Measurements from ENCODE around the gene ATP5F1E. TPM values are rescaled to one million over a fixed set of nuclear protein-coding genes. Genes with fewer than 3 reads are reported as not detected.
"Not testable (repeated sequence)": the region's sequence is repeated elsewhere in the genome, so short reads cannot be mapped to it uniquely, and the experiment has no call there.

The ATP5F1E gene
- total RNA-seq, 1 donor from 2014 or later, result 132 TPM

- intact Hi-C loops (cut with DNase I), result loop anchor here (2.0 kb wide), 1 partner anchor 22 kb away; no protein-coding TSS in a partner anchor
- not testable (repeated sequence) for DNase-seq (ENCODE audit: missing footprints); ATAC-seq
These were observed 49.0 kb downstream of the ATP5F1E start for GRCh38 chr20:58983115-58983468.

GRCh38 chr20:58982406-58983114 lies 49.6 kb downstream of the ATP5F1E start:
- DNase-seq (ENCODE audit: missing footprints), result no peak
- intact Hi-C loops (cut with DNase I), result loop anchor here (2.0 kb wide), 1 partner anchor 22 kb away; no protein-coding TSS in a partner anchor
- no peak for ATAC-seq

- ATAC-seq, result no peak
- DNase-seq (ENCODE audit: missing footprints), result no peak
- intact Hi-C loops (cut with DNase I), result loop anchor here (2.0 kb wide), 3 partner anchors 23 to 85 kb away; no protein-coding TSS in a partner anchor
These were observed 50.3 kb downstream of the ATP5F1E start for GRCh38 chr20:58981628-58982364.

- DNase-seq (ENCODE audit: missing footprints), result peak; percentile 95
- intact Hi-C loops (cut with DNase I), result loop anchor here (2.0 kb wide), 2 partner anchors 50 to 84 kb away; no protein-coding TSS in a partner anchor
- ATAC-seq, result peak; percentile 96
These were observed 51.2 kb downstream of the ATP5F1E start, which contains the start of gene NELFCD for GRCh38 chr20:58980711-58981627. TSS of gene NELFCD (plus strand) at chr20:58981256. CDS start at chr20:58981310, 54 bp downstream.

GRCh38 chr20:58978351-58979190 lies 53.6 kb downstream of the ATP5F1E start:
- intact Hi-C loops (cut with DNase I), result loop anchor here (1.0 kb wide), 1 partner anchor 87 kb away; no protein-coding TSS in a partner anchor
- DNase-seq (ENCODE audit: missing footprints) (no peak), ATAC-seq (no peak)

- ATAC-seq (no peak), DNase-seq (ENCODE audit: missing footprints) (no peak)
- intact Hi-C loops (cut with DNase I), result no loop called here
These were observed 55.9 kb downstream of the ATP5F1E start for GRCh38 chr20:58976061-58976730.

Other genes with a start within 250 kb of the ATP5F1E start
- gene GNAS-AS1, start 181.4 kb downstream of the ATP5F1E start, total RNA-seq, result 0.38 TPM
- gene GNAS, start 179.6 kb downstream of the ATP5F1E start, total RNA-seq, result 1,475 TPM
- gene NELFCD, start 51.1 kb downstream of the ATP5F1E start, total RNA-seq, result 30.6 TPM
- 138 TPM for gene CTSZ, start 25.1 kb downstream of the ATP5F1E start, total RNA-seq
- 0.27 TPM for gene TUBB1, start 12.9 kb downstream of the ATP5F1E start, total RNA-seq
- gene PRELID3B, start 10.5 kb upstream of the ATP5F1E start, total RNA-seq, result 45.7 TPM
- gene ZNF831, start 131.5 kb upstream of the ATP5F1E start, total RNA-seq, result 0.11 TPM

Data from Right ventricle myocardium inferior (tissue), 1 donor.